Activated CD8-positive, alpha-beta memory T cell treated with anti-CD3 and anti-CD28 coated beads, Interleukin-2, amount 50 U/mL, for 48 hours (primary cell): Measurements from ENCODE around the gene C3orf18.

Experiments used
- DNase-seq: peaks from one replicate; pipeline ENCODE4 v3.0.0-alpha.2; 2020

Gene C3orf18

GRCh38 chr3:50603261-50604109 is 35.9 kb upstream of the C3orf18 start:
- DNase-seq: peak; percentile 81

- peak; percentile 76 for DNase-seq
These were observed 35.1 kb upstream of the C3orf18 start for GRCh38 chr3:50602595-50603191.

GRCh38 chr3:50600841-50601591 is 33.5 kb upstream of the C3orf18 start:
- peak; percentile 94 for DNase-seq

GRCh38 chr3:50600141-50600753 is 32.7 kb upstream of the C3orf18 start:
- peak; percentile 79 for DNase-seq

GRCh38 chr3:50599716-50600118 is 32.2 kb upstream of the C3orf18 start:
- peak; percentile 75 for DNase-seq

- no peak for DNase-seq
These were observed 31.7 kb upstream of the C3orf18 start for GRCh38 chr3:50599115-50599715.

GRCh38 chr3:50594253-50594785 is 26.8 kb upstream of the C3orf18 start:
- DNase-seq: no peak

- DNase-seq: peak; percentile 79
These were observed 25.0 kb upstream of the C3orf18 start for GRCh38 chr3:50592568-50592967.

- peak; percentile 82 for DNase-seq
These were observed 23.7 kb upstream of the C3orf18 start for GRCh38 chr3:50591196-50591741.

GRCh38 chr3:50588759-50589433 is 21.3 kb upstream of the C3orf18 start:
- DNase-seq: no peak

GRCh38 chr3:50587806-50588758 is 20.5 kb upstream of the C3orf18 start:
- peak; percentile 92 for DNase-seq

GRCh38 chr3:50587373-50587772 is 19.8 kb upstream of the C3orf18 start:
- peak; percentile 61 for DNase-seq

GRCh38 chr3:50586763-50587070 is 19.2 kb upstream of the C3orf18 start:
- DNase-seq: no peak

- peak; percentile 81 for DNase-seq
These were observed 18.6 kb upstream of the C3orf18 start for GRCh38 chr3:50585919-50586762.

GRCh38 chr3:50584391-50584790 is 16.8 kb upstream of the C3orf18 start:
- no peak for DNase-seq

- no peak for DNase-seq
These were observed 16.4 kb upstream of the C3orf18 start for GRCh38 chr3:50583897-50584296.

GRCh38 chr3:50582083-50582482 is 14.5 kb upstream of the C3orf18 start:
- no peak for DNase-seq

GRCh38 chr3:50581459-50581842 is 13.9 kb upstream of the C3orf18 start:
- no peak for DNase-seq

- no peak for DNase-seq
These were observed 13.3 kb upstream of the C3orf18 start for GRCh38 chr3:50580683-50581458.
